Uterus (tissue), 4 donors: ENCODE measurements around the gene ID2. TPM values are rescaled to one million over a fixed set of nuclear protein-coding genes. Genes with fewer than 3 reads are reported as not detected.

Source experiments
- DNase-seq, 2 donors: peaks; one replicate each; pipeline ENCODE4 v3.0.0-alpha.2; 2019 to 2020
- H3K27ac ChIP-seq, 2 donors: fragments of 200-600 bp; sonication (generic); 1 replicate in 1 of 2; 2 replicates in 1 of 2; pipeline ENCODE4 v1.5.1; 2016 to 2018
- H3K27me3 ChIP-seq, 2 donors: fragments of 200-600 bp; sonication (generic); one replicate each; pipeline ENCODE4 v1.5.1; 2018 to 2019; ENCODE audit warnings: control low read depth in 1 of 2
- H3K36me3 ChIP-seq, 2 donors: fragments of 200-600 bp; sonication (generic); one replicate each; pipeline ENCODE4 v1.5.1; 2019; ENCODE audit warnings: control low read depth in 1 of 2
- H3K4me1 ChIP-seq, 2 donors: fragments of 200-600 bp; sonication (generic); one replicate each; pipeline ENCODE4 v1.5.1; 2018 to 2019; ENCODE audit warnings: control low read depth in 1 of 2
- H3K4me3 ChIP-seq, 2 donors: fragments of 200-600 bp; sonication (generic); 1 replicate in 1 of 2; 2 replicates in 1 of 2; pipeline ENCODE4 v1.5.1; 2018 to 2019; ENCODE audit warnings: mild to moderate bottlenecking in 1 of 2
- H3K9me3 ChIP-seq, 2 donors: fragments of 200-600 bp; sonication (generic); one replicate each; pipeline ENCODE4 v1.5.1; 2019; ENCODE audit warnings: control low read depth in 1 of 2
- POLR2A ChIP-seq, 2 donors: fragments of 450-650 bp; IDR thresholded peaks; one replicate each; pipeline ENCODE4 v1.6.1; 2016; ENCODE audit warnings: antibody characterized with exemption in 2 of 2, mild to moderate bottlenecking in 1 of 2, moderate library complexity in 1 of 2
- intact Hi-C: fragments of 100-400 bp; cut with DNase I; formaldehyde crosslinking; loops from one replicate; pipeline ENCODE4 v1.15.1; 2023; ENCODE audit warnings: low total_unique reads
- total RNA-seq, 4 donors: library from RNA; depleted of rRNA in 3 of 4; stranded (reverse); fragments of >200 nt in 3 of 4; gene quantifications; one replicate each; pipeline versions ENCODE4 v1.1.0 to v1.2.4, GENCODE V29; 2014 to 2023
- TF ChIP-seq, protein P1 (sequence below), 4 experiments: fragments of 200-600 bp in 2 of 4; fragments of 450-650 bp in 2 of 4; sonication (generic) in 2 of 4; IDR thresholded peaks; one replicate each; pipeline ENCODE4 v1.5.1; 2016 to 2019; ENCODE audit warnings: antibody characterized with exemption in 4 of 4, mild to moderate bottlenecking in 2 of 4, moderate library complexity in 1 of 4
- donor health status: DM: yes; HTN: yes; CAD: no.

The ID2 gene
- total RNA-seq, 4 donors from 2014 or later = 36.9 to 341 (median 176) TPM

- H3K4me1 ChIP-seq = peaks cover 0 to 5% of the 10 kb centered on the region in 2 donors
- TF ChIP-seq POLR2A (IDR thresholded peaks at IDR 0.05) = no peak
- TF ChIP-seq, protein P1, sequence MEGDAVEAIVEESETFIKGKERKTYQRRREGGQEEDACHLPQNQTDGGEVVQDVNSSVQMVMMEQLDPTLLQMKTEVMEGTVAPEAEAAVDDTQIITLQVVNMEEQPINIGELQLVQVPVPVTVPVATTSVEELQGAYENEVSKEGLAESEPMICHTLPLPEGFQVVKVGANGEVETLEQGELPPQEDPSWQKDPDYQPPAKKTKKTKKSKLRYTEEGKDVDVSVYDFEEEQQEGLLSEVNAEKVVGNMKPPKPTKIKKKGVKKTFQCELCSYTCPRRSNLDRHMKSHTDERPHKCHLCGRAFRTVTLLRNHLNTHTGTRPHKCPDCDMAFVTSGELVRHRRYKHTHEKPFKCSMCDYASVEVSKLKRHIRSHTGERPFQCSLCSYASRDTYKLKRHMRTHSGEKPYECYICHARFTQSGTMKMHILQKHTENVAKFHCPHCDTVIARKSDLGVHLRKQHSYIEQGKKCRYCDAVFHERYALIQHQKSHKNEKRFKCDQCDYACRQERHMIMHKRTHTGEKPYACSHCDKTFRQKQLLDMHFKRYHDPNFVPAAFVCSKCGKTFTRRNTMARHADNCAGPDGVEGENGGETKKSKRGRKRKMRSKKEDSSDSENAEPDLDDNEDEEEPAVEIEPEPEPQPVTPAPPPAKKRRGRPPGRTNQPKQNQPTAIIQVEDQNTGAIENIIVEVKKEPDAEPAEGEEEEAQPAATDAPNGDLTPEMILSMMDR (IDR thresholded peaks at IDR 0.05) = no peak
Observed at GRCh38 chr2:8679567-8679826, 2.4 kb upstream of the ID2 start.

DNA sequence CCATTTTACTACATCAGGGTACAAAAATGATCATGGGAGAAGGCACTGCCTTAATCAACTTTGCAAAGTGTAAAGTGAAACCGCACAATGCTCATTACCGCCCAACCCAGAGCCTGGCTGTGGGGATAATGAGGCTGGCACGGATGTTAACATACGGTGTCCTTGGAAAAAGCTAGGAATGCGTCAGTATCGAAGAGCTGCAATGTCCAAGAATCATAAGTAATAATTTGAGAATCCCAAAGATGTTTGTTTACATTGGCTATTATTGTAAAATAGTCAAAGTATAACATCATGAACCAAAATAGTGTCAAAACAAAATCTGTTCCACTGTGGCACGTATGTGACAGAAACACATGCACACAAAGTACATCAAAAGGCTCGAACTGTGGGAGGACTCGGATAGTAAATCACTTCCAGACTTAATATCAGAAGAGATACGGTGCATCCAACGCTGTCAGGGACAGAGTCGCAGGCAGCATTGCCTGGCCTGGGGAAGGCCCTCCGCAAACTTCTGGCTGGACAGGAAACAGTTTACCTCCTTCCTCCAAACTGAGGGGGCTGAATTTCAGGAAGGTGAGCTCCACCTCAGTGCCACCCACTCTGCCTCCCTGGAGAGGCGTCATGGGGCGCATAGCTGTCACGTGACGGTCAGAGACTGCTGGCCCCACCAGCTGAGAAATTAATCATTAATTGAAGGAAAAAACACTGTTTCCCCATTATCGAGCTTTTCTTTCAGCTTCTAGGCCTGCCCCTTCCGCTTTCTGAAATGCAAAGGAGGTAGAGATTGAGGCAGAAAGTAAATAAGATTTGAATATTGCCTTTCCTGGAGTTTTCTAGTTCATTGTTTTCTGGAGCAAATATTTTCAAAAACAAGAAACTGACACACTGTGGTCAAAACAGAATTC is 1.8 kb upstream of the ID2 start:
- intact Hi-C loops = no loop called here
- peak in 1 of 2 donors; percentile 27 for DNase-seq
- Histone ChIP-seq H3K4me3 (peak overlapping the region in 1 of 2 donors; percentile 49), H3K4me1 (peaks cover 3 to 5% of the 10 kb centered on the region in 2 donors), H3K27me3 (no peaks in the 10 kb centered on the region), H3K27ac (peak overlapping the region; percentile 91 to 94), H3K9me3 (no peaks in the 10 kb centered on the region), H3K36me3 (no peaks in the 10 kb centered on the region)
- TF ChIP-seq, protein P1 (IDR thresholded peaks at IDR 0.05) = no peak
- peak in 1 of 2 donors; percentile 38 for TF ChIP-seq POLR2A (IDR thresholded peaks at IDR 0.05)

More at GRCh38 chr2:8679567-8679826, 2.4 kb upstream of the ID2 start:
- H3K36me3 ChIP-seq = no peaks in the 10 kb centered on the region
- H3K27me3 ChIP-seq = no peaks in the 10 kb centered on the region
- H3K27ac ChIP-seq = peak overlapping the region; percentile 91 to 94
- intact Hi-C loops = no loop called here
- peak overlapping the region; percentile 37 to 49 for H3K4me3 ChIP-seq
- no peak for DNase-seq
- H3K9me3 ChIP-seq = no peaks in the 10 kb centered on the region

GRCh38 chr2:8680822-8681760 is 765 bp upstream of the ID2 start:
- peaks cover 3% of the 10 kb centered on the region in 2 donors for H3K4me1 ChIP-seq
- no peaks in the 10 kb centered on the region for H3K9me3 ChIP-seq
- intact Hi-C loops = no loop called here
- H3K27ac ChIP-seq = peak overlapping the region; percentile 91 to 94
- DNase-seq = peak; percentile 52 to 54
- H3K27me3 ChIP-seq = no peaks in the 10 kb centered on the region
- H3K4me3 ChIP-seq = peak overlapping the region; percentile 45 to 80
- H3K36me3 ChIP-seq = no peaks in the 10 kb centered on the region
- no peak for TF ChIP-seq POLR2A (IDR thresholded peaks at IDR 0.05)
- TF ChIP-seq, protein P1 (IDR thresholded peaks at IDR 0.05) = no peak

DNA sequence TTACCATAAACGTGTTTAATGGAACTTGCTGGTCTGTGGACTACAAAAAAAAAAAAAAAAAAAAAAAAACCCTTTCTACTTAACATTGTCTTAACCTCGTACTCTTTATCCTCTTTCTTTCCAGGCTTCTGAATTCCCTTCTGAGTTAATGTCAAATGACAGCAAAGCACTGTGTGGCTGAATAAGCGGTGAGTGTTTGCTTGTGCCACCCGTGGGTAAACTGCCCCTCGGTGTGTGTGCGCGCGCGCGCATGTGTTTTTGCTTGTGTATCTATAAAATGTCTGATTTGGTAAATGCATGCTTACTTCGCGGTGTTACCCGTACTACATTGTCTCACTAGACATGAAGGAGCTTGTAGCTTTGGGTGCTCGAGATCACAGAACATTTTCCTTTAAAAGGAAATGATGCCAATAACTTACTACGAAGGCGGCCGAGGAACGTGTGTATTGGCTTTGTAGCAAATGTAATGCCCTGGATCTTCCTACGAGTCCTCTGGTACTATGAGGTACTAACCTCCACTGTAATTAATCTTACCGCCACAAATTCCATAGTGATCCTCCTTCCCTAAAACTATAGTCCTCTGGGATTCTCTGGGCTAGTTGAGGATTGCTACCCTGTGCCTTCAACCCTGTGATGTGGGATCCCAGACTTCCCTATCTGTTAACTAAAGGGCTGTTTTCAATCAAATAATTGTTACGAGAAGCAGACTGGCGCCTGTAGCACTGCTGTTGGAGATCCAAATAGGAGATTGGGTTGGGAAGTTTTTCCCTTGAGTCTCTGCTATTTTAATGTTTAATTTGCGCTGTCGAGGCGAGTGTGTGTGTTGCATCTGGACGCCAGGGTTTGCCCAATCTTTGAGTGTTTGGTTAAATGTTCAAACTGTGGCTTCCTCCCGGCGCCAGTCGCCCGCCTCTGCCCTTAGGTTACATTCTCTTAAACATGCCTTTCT is 1.1 kb downstream of the ID2 start:
- no peaks in the 10 kb centered on the region for H3K27me3 ChIP-seq
- peak overlapping the region; percentile 74 to 80 for H3K4me3 ChIP-seq
- intact Hi-C loops = no loop called here
- H3K9me3 ChIP-seq = no peaks in the 10 kb centered on the region
- peak; percentile 39 to 40 for DNase-seq
- TF ChIP-seq, protein P1 (IDR thresholded peaks at IDR 0.05) = no peak
- TF ChIP-seq POLR2A (IDR thresholded peaks at IDR 0.05) = no peak
- peaks cover 0 to 3% of the 10 kb centered on the region in 2 donors for H3K4me1 ChIP-seq
- H3K36me3 ChIP-seq = no peaks in the 10 kb centered on the region
- H3K27ac ChIP-seq = peak overlapping the region; percentile 85
